GM12875 (cell line): ENCODE results near the gene GPR137C.

Experiments
- H3K4me3 ChIP-seq: one replicate; pipeline ENCODE4 v1.5.1; 2011; ENCODE audit warnings: low read depth, low read length, control low read depth
- TF ChIP-seq, protein P1 (sequence below): IDR thresholded peaks from 2 replicates; pipeline ENCODE4 v1.5.1; 2011; ENCODE audit warnings: low read depth, mild to moderate bottlenecking, control low read depth, inconsistent platforms, low read length, moderate library complexity, borderline replicate concordance; ENCODE audit not compliant: insufficient read depth

GPR137C gene

GRCh38 chr14:52550661-52551060 is 2.0 kb upstream of the GPR137C start:
- TF ChIP-seq, protein P1, sequence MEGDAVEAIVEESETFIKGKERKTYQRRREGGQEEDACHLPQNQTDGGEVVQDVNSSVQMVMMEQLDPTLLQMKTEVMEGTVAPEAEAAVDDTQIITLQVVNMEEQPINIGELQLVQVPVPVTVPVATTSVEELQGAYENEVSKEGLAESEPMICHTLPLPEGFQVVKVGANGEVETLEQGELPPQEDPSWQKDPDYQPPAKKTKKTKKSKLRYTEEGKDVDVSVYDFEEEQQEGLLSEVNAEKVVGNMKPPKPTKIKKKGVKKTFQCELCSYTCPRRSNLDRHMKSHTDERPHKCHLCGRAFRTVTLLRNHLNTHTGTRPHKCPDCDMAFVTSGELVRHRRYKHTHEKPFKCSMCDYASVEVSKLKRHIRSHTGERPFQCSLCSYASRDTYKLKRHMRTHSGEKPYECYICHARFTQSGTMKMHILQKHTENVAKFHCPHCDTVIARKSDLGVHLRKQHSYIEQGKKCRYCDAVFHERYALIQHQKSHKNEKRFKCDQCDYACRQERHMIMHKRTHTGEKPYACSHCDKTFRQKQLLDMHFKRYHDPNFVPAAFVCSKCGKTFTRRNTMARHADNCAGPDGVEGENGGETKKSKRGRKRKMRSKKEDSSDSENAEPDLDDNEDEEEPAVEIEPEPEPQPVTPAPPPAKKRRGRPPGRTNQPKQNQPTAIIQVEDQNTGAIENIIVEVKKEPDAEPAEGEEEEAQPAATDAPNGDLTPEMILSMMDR: no peak
- peak overlapping the region; percentile 26 for H3K4me3 ChIP-seq

GRCh38 chr14:52551205-52551604 is 1.4 kb upstream of the GPR137C start:
- peak overlapping the region; percentile 77 for H3K4me3 ChIP-seq

GRCh38 chr14:52551696-52552062 is 957 bp upstream of the GPR137C start:
- TF ChIP-seq, protein P1: 0 out of 2 replicates have a peak, but pooled peaks have one; percentile 7
- peak overlapping the region; percentile 77 for H3K4me3 ChIP-seq

More at GRCh38 chr14:52551205-52551604, 1.4 kb upstream of the GPR137C start:
- TF ChIP-seq, protein P1: no peak

DNA sequence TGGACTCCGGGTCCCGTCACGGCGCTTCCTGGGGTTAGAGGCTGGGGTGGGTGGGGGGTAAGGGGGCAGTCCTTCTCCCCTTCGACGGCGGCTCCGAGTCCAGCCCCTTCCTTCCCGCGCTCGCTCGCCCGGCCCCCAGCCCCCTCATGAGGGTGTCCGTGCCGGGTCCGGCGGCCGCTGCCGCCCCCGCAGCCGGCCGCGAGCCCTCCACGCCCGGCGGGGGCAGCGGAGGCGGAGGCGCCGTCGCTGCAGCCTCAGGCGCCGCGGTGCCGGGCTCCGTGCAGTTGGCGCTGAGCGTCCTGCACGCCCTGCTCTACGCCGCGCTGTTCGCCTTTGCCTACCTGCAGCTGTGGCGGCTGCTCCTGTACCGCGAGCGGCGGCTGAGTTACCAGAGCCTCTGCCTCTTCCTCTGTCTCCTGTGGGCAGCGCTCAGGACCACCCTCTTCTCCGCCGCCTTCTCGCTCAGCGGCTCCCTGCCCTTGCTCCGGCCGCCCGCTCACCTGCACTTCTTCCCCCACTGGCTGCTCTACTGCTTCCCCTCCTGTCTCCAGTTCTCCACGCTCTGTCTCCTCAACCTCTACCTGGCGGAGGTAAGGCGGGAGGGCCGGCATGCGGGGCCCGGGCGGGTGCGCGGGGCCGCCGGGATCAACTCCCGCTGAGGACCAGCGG is 500 bp downstream of the GPR137C start:
- peak overlapping the region; percentile 85 for H3K4me3 ChIP-seq
- TF ChIP-seq, protein P1: no peak

- H3K4me3 ChIP-seq: peak overlapping the region; percentile 85
- TF ChIP-seq, protein P1: no peak
These were observed 1.3 kb downstream of the GPR137C start for GRCh38 chr14:52553671-52554575.

- TF ChIP-seq, protein P1: no peak
These were observed 6.1 kb downstream of the GPR137C start for GRCh38 chr14:52558688-52559087.

More at GRCh38 chr14:52558688-52559087, 6.1 kb downstream of the GPR137C start:
- no peak overlapping the region for H3K4me3 ChIP-seq
